Kidney (tissue), 14 donors: ENCODE data around the gene ADISSP. TPM values are rescaled to one million over a fixed set of nuclear protein-coding genes. Genes with fewer than 3 reads are reported as not detected.

Experiments used
- DNase-seq, 5 donors: peaks; one replicate each; pipeline ENCODE4 v3.0.0-alpha.2; 2013 to 2020
- FAIRE-seq: peaks from 2 replicates; lab custom pipeline; 2012; peaks lifted over from hg19 to GRCh38; lab: Jason Lieb, UNC
- H3K27ac ChIP-seq, 2 donors: one replicate each; pipeline ENCODE4 v1.7.0; 2013; ENCODE audit warnings: low read depth in 2 of 2, low read length in 2 of 2, inconsistent platforms in 1 of 2
- H3K27me3 ChIP-seq: one replicate; pipeline ENCODE4 v1.7.1; 2013; ENCODE audit warnings: low read length, inconsistent platforms; ENCODE audit not compliant: control insufficient read depth, insufficient read depth
- H3K36me3 ChIP-seq, 3 donors: one replicate each; pipeline versions ENCODE4 v1.7.0 to v1.7.1; 2013; ENCODE audit warnings: low read length in 3 of 3, control low read depth in 1 of 3, inconsistent platforms in 1 of 3; ENCODE audit not compliant: insufficient read depth in 3 of 3, control insufficient read depth in 2 of 3
- H3K4me1 ChIP-seq, 3 donors: one replicate each; pipeline versions ENCODE4 v1.7.0 to v1.7.1; 2013; ENCODE audit warnings: low read length in 3 of 3, inconsistent platforms in 1 of 3, low read depth in 1 of 3; ENCODE audit not compliant: control insufficient read depth in 2 of 3, insufficient read depth in 2 of 3
- H3K4me3 ChIP-seq, 3 donors: one replicate each; pipeline versions ENCODE4 v1.7.0 to v1.8.1; 2013; ENCODE audit warnings: low read length in 3 of 3, control low read depth in 1 of 3, inconsistent platforms in 1 of 3
- H3K9ac ChIP-seq, 3 donors: one replicate each; pipeline versions ENCODE4 v1.7.0 to v1.7.1; 2013; ENCODE audit warnings: low read length in 3 of 3, control low read depth in 1 of 3, inconsistent platforms in 1 of 3
- H3K9me3 ChIP-seq, 3 donors: one replicate each; pipeline versions ENCODE4 v1.7.0 to v1.7.1; 2013; ENCODE audit warnings: low read length in 3 of 3, control low read depth in 1 of 3, inconsistent platforms in 1 of 3; ENCODE audit not compliant: control insufficient read depth in 2 of 3, insufficient read depth in 1 of 3
- intact Hi-C: fragments of 100-400 bp; cut with DNase I; formaldehyde crosslinking; loops from one replicate; pipeline ENCODE4 v1.11.1; 2022
- polyA plus RNA-seq: library from polyadenylated mRNA; stranded (reverse); fragments of 350-450 nt; fragmentation: Illumina TruSeq; extraction: RNeasy Lipid Tissue Mini Kit (QIAGEN cat#74804); gene quantifications from one replicate; pipeline ENCODE4 v1.2.3, GENCODE V29; 2014; ENCODE audit warnings: low read depth, low replicate concordance; ENCODE audit not compliant: insufficient read depth
- total RNA-seq: library from RNA; stranded (reverse); fragmentation: NEBNext Ultra II Directional; extraction: Animal tissue kit (Norgen Biotek cat#: 25700); gene quantifications from one replicate; pipeline ENCODE4 v1.2.1, GENCODE V29; 2021
- TF ChIP-seq, protein P1 (sequence below): IDR thresholded peaks from 3 replicates; pipeline ENCODE4 v1.5.1; 2012; ENCODE audit warnings: mild to moderate bottlenecking, moderate library complexity, borderline replicate concordance; ENCODE audit not compliant: insufficient read depth; ENCODE audit errors: extremely low read depth
- donor health status: control.
- donor health status: control.
- donor health status: control.
- donor health status: control.
- donor health status: control.
- donor health status: DM: yes; HTN: yes; CAD: no.
- donor health status: Normal renal cell carcinoma (clear cell type).

Gene ADISSP
- total and polyA plus RNA-seq, 2 donors from 2014 or later: 26.3 to 31.8 TPM

DNA sequence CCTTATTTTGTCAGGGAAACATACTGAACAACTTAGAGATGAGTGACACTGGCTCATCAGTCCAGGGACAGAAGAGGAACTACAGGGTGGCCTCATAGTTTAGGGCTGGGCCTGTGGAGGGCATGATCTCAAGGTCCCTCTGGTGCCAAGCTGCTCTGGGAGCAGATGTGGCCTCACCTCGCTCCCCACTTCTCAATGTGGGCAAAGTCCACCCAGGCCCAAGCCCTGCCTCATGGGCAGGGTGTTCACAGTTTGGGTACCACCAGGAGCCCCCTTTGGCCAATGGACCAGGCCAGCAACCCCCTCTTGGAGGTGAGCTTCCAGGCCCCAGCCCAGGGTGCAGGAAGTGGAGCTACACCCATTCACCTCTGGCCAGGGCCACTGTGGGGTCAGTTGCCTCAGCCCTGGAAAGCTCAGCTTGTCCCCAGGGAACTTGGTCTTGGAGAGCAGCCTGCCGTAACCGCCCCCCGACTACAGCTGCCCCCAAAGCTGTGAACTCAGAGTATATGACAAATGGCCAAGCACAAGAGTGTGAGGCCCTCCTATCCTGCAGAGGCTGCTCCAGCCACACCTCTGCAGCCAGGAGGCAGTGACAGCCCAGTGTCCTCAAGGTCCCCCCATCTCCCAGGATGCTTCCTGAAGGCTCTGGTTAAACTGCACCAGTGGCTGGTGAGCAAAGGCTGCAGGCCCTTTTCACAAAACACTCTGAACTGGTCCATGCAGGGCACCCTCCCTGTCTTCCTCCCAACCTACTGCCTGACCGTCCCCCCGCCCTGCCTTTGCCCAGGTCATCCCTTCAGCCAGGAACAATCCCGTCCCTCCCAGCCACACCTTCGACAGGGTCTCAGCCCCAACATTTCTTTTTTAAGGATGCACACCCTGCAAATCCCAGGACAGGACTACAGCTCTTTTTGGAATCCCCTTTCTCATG lies 3.6 kb downstream of the ADISSP start:
- TF ChIP-seq, protein P1, sequence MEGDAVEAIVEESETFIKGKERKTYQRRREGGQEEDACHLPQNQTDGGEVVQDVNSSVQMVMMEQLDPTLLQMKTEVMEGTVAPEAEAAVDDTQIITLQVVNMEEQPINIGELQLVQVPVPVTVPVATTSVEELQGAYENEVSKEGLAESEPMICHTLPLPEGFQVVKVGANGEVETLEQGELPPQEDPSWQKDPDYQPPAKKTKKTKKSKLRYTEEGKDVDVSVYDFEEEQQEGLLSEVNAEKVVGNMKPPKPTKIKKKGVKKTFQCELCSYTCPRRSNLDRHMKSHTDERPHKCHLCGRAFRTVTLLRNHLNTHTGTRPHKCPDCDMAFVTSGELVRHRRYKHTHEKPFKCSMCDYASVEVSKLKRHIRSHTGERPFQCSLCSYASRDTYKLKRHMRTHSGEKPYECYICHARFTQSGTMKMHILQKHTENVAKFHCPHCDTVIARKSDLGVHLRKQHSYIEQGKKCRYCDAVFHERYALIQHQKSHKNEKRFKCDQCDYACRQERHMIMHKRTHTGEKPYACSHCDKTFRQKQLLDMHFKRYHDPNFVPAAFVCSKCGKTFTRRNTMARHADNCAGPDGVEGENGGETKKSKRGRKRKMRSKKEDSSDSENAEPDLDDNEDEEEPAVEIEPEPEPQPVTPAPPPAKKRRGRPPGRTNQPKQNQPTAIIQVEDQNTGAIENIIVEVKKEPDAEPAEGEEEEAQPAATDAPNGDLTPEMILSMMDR: no peak
- intact Hi-C loops: no loop called here
- H3K4me3 ChIP-seq: no peak overlapping the region
- peaks cover 0 to 14% (median 4%) of the 10 kb centered on the region in 3 donors for H3K4me1 ChIP-seq
- no peaks in the 10 kb centered on the region for H3K9me3 ChIP-seq
- no peak overlapping the region for H3K27ac ChIP-seq
- FAIRE-seq (no peak), DNase-seq (peak in 1 of 5 donors; percentile 57)
- H3K36me3 ChIP-seq: no peaks in the 10 kb centered on the region
- no peaks in the 10 kb centered on the region for H3K27me3 ChIP-seq
- H3K9ac ChIP-seq: no peak overlapping the region

- TF ChIP-seq, protein P1: no peak
- no peak overlapping the region for H3K9ac ChIP-seq
- DNase-seq (peak in 3 of 5 donors; percentile 44 to 84 (median 50)), FAIRE-seq (no peak)
- H3K9me3 ChIP-seq: no peaks in the 10 kb centered on the region
- no peaks in the 10 kb centered on the region for H3K27me3 ChIP-seq
- H3K4me1 ChIP-seq: peaks cover 0 to 4% (median 0%) of the 10 kb centered on the region in 3 donors
- H3K36me3 ChIP-seq: peaks cover 0 to 4% (median 0%) of the 10 kb centered on the region in 3 donors
- intact Hi-C loops: no loop called here
- no peak overlapping the region for H3K4me3 ChIP-seq
- H3K27ac ChIP-seq: no peak overlapping the region
These were observed 6.8 kb downstream of the ADISSP start for GRCh38 chr20:3760655-3761348.

- H3K9ac ChIP-seq: no peak overlapping the region
- no peaks in the 10 kb centered on the region for H3K9me3 ChIP-seq
- TF ChIP-seq, protein P1: no peak
- no peaks in the 10 kb centered on the region for H3K27me3 ChIP-seq
- peaks cover 0 to 4% (median 0%) of the 10 kb centered on the region in 3 donors for H3K4me1 ChIP-seq
- DNase-seq (no peak), FAIRE-seq (no peak)
- no peak overlapping the region for H3K27ac ChIP-seq
- intact Hi-C loops: no loop called here
- H3K36me3 ChIP-seq: peaks cover 0 to 4% (median 0%) of the 10 kb centered on the region in 3 donors
- H3K4me3 ChIP-seq: no peak overlapping the region
These were observed 7.7 kb downstream of the ADISSP start for GRCh38 chr20:3759884-3760283.
